ENCODE data around the gene GPR26.

DNA sequence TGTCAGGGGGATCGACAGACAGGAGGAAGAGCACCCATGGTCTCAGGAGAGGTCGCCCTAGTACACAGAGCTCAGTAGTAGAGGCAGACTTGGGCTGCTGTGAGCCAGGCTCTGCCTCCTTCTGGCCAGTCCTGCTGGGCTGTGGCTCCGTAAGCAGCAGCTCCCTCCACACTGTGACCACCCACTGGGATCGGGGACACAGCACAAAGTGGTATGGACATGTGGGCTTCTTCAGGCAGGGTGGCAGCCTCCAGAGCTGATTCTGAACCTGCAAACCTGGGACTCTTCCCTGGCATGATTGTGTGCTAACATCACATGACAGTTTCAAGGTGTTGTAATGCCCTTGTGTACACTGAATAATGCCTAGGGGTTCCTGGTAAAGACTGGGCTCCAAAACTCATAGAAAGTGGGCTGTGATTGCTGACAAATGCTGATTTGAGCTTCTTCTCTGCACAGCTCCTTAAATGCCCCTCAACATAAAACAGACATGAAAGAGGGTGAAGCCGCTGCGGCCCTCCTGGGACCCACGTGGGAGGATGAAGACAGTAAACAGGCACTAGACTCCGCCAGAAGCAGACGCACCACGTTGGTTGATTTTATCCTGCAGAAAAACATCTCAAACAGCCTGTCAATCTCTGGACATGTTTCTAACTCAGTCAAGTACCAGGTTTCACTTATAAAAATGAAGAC is 76.7 kb downstream of the GPR26 start:
- TF ChIP-seq CTCF (IDR thresholded peaks at IDR 0.05): no peak
- TF ChIP-seq ZFX (IDR thresholded peaks at IDR 0.05; ENCODE audit: borderline replicate concordance): no peak
